Colonic mucosa (tissue), 4 donors: ENCODE measurements around the gene GNAS. TPM values are rescaled to one million over a fixed set of nuclear protein-coding genes. Genes with fewer than 3 reads are reported as not detected.

Experiments used
- DNase-seq: peaks from one replicate; pipeline ENCODE4 v3.0.0-alpha.2; 2020
- H3K27ac ChIP-seq: fragments of 200-600 bp; one replicate; pipeline ENCODE4 v1.8.0; 2021
- H3K27me3 ChIP-seq: fragments of 200-600 bp; one replicate; pipeline ENCODE4 v1.8.0; 2021
- H3K36me3 ChIP-seq: fragments of 200-600 bp; one replicate; pipeline ENCODE4 v1.8.0; 2021
- H3K4me1 ChIP-seq: fragments of 200-600 bp; one replicate; pipeline ENCODE4 v1.8.0; 2021; ENCODE audit warnings: mild to moderate bottlenecking
- H3K4me3 ChIP-seq: fragments of 200-600 bp; one replicate; pipeline ENCODE4 v1.8.0; 2021
- H3K9ac ChIP-seq, 2 donors: one replicate each; pipeline ENCODE4 v1.7.0; 2013; ENCODE audit warnings: control low read depth in 2 of 2, low read depth in 2 of 2, low read length in 2 of 2
- H3K9me3 ChIP-seq: fragments of 200-600 bp; one replicate; pipeline ENCODE4 v1.8.0; 2021
- intact Hi-C: fragments of 100-400 bp; cut with DNase I; formaldehyde crosslinking; loops from one replicate; pipeline ENCODE4 v1.14.1; 2022
- total RNA-seq, 2 donors: library from RNA; stranded (reverse); fragmentation: NEBNext Ultra II Directional in 1 of 2; extraction: Animal tissue kit (Norgen Biotek cat#: 25700) in 1 of 2; gene quantifications; one replicate each; pipeline ENCODE4 v1.2.1, GENCODE V29; 2021
- TF ChIP-seq, protein P1 (sequence below): fragments of 200-600 bp; IDR thresholded peaks from one replicate; pipeline ENCODE4 v1.8.0; 2022; ENCODE audit warnings: antibody characterized with exemption, mild to moderate bottlenecking
- donor health status: healthy.
- donor health status: DM: no; HTN: no; CAD: no.
- donor health status: DM: no; HTN: no; CAD: no.

The GNAS gene
- total RNA-seq, 2 donors from 2014 or later = 683 to 715 TPM

DNA sequence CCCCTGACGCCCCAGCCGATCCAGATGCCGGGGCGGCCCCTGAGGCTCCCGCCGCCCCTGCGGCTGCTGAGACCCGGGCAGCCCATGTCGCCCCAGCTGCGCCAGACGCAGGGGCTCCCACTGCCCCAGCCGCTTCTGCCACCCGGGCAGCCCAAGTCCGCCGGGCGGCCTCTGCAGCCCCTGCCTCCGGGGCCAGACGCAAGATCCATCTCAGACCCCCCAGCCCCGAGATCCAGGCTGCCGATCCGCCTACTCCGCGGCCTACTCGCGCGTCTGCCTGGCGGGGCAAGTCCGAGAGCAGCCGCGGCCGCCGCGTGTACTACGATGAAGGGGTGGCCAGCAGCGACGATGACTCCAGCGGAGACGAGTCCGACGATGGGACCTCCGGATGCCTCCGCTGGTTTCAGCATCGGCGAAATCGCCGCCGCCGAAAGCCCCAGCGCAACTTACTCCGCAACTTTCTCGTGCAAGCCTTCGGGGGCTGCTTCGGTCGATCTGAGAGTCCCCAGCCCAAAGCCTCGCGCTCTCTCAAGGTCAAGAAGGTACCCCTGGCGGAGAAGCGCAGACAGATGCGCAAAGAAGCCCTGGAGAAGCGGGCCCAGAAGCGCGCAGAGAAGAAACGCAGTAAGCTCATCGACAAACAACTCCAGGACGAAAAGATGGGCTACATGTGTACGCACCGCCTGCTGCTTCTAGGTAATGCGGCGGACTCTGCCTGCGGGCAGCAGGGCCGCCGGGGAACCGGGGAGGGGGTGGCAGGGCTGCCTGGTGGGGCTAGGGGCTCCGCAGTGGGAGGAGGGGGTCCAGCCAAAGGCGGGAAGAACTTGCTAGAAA lies 2.3 kb downstream of the GNAS start:
- H3K9me3 ChIP-seq = no peaks in the 10 kb centered on the region
- peaks cover 40% of the 10 kb centered on the region for H3K27me3 ChIP-seq
- H3K36me3 ChIP-seq = no peaks in the 10 kb centered on the region
- H3K9ac ChIP-seq = no peak overlapping the region
- no peak overlapping the region for H3K27ac ChIP-seq
- intact Hi-C loops = loop anchor here (10.0 kb wide), 2 partner anchors 370 to 620 kb away; no protein-coding TSS in a partner anchor
- H3K4me3 ChIP-seq = no peak overlapping the region
- H3K4me1 ChIP-seq = no peaks in the 10 kb centered on the region
- DNase-seq = no peak
- TF ChIP-seq, protein P1, sequence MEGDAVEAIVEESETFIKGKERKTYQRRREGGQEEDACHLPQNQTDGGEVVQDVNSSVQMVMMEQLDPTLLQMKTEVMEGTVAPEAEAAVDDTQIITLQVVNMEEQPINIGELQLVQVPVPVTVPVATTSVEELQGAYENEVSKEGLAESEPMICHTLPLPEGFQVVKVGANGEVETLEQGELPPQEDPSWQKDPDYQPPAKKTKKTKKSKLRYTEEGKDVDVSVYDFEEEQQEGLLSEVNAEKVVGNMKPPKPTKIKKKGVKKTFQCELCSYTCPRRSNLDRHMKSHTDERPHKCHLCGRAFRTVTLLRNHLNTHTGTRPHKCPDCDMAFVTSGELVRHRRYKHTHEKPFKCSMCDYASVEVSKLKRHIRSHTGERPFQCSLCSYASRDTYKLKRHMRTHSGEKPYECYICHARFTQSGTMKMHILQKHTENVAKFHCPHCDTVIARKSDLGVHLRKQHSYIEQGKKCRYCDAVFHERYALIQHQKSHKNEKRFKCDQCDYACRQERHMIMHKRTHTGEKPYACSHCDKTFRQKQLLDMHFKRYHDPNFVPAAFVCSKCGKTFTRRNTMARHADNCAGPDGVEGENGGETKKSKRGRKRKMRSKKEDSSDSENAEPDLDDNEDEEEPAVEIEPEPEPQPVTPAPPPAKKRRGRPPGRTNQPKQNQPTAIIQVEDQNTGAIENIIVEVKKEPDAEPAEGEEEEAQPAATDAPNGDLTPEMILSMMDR = no peak

DNA sequence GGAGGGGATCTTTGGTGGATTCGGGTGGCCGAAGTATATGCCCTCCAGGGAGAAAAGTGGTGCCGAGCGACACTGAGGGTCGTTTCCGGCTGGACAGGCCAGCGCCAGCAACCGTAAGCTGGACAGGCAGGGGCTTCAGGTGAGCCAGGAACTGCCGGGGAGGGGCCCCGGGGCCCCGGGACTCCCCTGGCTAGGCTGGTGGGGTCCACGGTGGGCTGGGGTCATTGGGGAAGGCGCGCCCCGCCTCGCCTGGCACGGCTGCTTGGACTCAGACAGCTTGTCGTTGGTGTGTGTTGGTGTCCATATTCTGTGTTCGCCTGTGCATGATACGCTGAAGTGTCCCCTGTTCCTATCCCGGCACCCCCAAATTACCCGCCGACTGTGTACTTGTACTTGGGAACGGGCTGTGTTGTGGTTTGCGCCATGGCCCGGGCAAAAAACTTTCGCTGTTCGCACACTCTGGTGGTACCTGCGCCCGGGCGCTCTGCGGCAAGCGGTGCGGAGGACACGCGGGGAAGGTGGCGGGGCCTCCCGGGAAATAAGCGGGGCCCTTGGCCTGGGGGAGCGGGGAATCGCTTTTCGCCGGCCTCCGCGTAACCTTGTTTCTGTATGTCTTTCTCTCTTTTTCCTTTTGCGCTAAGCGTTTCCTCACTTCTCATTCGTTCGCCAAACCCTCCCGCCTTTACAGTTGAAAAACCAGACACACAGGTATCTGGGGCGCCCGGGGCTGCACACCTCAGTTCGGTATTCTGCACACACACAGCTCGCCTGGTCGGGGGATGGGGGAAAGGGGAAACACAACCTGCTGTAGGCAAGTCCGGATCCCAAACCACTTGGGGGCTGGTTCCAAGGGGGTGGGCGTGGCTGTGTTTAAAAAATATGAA lies 3.2 kb downstream of the GNAS start:
- peak overlapping the region in 1 of 2 donors; percentile 24 for H3K9ac ChIP-seq
- intact Hi-C loops = loop anchor here (10.0 kb wide), 2 partner anchors 371 to 621 kb away; no protein-coding TSS in a partner anchor
- no peaks in the 10 kb centered on the region for H3K9me3 ChIP-seq
- no peaks in the 10 kb centered on the region for H3K4me1 ChIP-seq
- H3K4me3 ChIP-seq = no peak overlapping the region
- H3K36me3 ChIP-seq = no peaks in the 10 kb centered on the region
- DNase-seq = no peak
- H3K27ac ChIP-seq = no peak overlapping the region
- TF ChIP-seq, protein P1 = no peak
- H3K27me3 ChIP-seq = peaks cover 40% of the 10 kb centered on the region

DNA sequence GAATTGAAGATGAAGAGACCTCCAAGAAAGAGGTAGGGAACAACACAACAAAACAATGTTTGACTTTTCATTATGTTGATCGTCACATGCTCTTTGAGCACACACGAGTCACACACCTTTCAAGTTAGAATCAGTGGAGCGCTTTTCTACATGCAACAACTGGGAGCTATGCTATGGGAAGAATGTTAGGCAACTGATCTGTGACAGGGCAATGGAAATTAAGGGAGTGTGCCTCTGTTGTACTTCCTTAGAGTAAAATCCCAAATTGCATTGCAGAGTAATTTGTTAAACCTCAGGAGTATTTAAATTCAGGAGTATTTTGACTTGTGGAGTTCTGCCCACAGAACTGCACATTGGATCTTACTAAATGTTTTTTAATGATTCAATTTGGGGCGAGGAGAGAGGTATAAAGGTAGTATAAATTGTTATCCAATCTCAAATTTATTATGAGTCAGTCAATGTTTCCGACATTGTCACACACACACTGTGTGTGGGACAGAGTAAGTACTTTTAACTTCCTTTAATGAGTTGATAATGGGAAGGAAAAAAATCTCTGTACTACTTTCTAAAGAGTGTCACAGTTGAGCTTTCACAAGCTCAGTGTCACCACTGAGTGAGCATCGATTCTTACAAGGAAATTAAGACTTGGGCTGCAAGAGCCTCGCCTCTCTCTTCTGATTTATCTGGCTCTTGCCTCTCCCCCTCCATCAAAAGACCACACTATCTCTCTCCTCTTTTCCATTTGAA lies 10.7 kb downstream of the GNAS start:
- H3K9ac ChIP-seq = no peak overlapping the region

DNA sequence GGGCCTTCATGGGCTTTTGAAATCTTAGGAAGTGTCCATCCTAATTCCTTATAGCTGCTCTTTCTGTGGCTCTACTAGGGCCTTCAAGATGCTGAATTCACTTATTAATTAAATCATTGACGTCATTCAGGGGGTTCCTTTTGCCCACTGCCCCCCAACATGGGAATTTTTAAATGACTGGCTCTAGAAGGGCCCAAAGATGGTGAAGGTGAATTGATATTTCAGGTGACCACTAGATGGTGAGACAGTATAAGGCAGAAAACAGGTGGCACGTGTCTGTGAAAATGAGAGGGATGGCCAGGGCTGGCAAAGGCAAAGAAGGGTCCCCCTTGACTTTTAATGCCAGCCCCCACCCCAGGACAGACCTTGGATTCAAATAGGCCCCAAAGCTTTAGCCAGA lies 11.8 kb downstream of the GNAS start:
- H3K4me3 ChIP-seq = no peak overlapping the region
- no peaks in the 10 kb centered on the region for H3K9me3 ChIP-seq
- intact Hi-C loops = no loop called here
- H3K27ac ChIP-seq = no peak overlapping the region
- no peak for DNase-seq
- H3K9ac ChIP-seq = no peak overlapping the region
- H3K4me1 ChIP-seq = no peaks in the 10 kb centered on the region
- TF ChIP-seq, protein P1 = no peak
- no peaks in the 10 kb centered on the region for H3K36me3 ChIP-seq
- no peaks in the 10 kb centered on the region for H3K27me3 ChIP-seq

More for the DNA sequence above, 10.7 kb downstream of the GNAS start:
- TF ChIP-seq, protein P1 = no peak
- H3K27ac ChIP-seq = no peak overlapping the region
- no peaks in the 10 kb centered on the region for H3K27me3 ChIP-seq
- H3K4me3 ChIP-seq = no peak overlapping the region
- DNase-seq = no peak
- no peaks in the 10 kb centered on the region for H3K4me1 ChIP-seq
- intact Hi-C loops = no loop called here
- no peaks in the 10 kb centered on the region for H3K36me3 ChIP-seq
- no peaks in the 10 kb centered on the region for H3K9me3 ChIP-seq

DNA sequence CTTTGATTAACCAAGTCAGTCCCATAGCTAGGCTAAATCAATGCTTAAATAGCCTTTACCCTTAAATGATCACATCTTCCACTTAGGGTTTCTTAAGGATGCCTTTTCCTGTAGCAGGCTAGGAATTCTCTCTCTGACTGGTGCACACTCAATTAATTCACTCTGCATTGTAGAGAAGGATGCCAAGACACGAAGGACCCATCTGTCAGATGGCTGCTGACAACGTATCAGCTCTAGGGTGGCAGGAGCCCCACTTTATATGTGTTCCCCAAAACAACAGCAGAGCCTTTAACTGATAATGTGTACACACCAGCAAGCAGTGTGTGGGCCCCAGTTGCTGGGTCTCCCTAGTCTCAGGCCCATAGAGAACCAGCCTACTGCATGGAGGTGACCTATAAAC lies 13.3 kb downstream of the GNAS start:
- Histone ChIP-seq H3K27ac (no peak overlapping the region), H3K36me3 (no peaks in the 10 kb centered on the region), H3K9ac (no peak overlapping the region), H3K4me3 (no peak overlapping the region), H3K27me3 (no peaks in the 10 kb centered on the region), H3K9me3 (no peaks in the 10 kb centered on the region), H3K4me1 (no peaks in the 10 kb centered on the region)
- intact Hi-C loops = loop anchor here (5.0 kb wide), 1 partner anchor 591 kb away; no protein-coding TSS in a partner anchor
- no peak for DNase-seq
- TF ChIP-seq, protein P1 = no peak
